CD14-positive monocyte (primary cell): ENCODE results near the gene BMP4. TPM values are rescaled to one million over a fixed set of nuclear protein-coding genes. Genes with fewer than 3 reads are reported as not detected.

Experiments
- DNase-seq, 3 donors: peaks; one replicate each; pipeline ENCODE4 v3.0.0-alpha.2; 2011 to 2022
- H2AFZ ChIP-seq: 2 replicates; pipeline ENCODE4 v1.6.0; 2012; ENCODE audit warnings: mild to moderate bottlenecking, low read depth, low read length, inconsistent platforms; ENCODE audit not compliant: insufficient read depth, poor library complexity, severe bottlenecking
- H3K27ac ChIP-seq, 2 donors: 1 replicate in 1 of 2; 2 replicates in 1 of 2; pipeline ENCODE4 v1.5.1; 2012 to 2013; ENCODE audit warnings: low read length in 2 of 2, control low read depth in 1 of 2, inconsistent platforms in 1 of 2, low read depth in 1 of 2, mild to moderate bottlenecking in 1 of 2
- H3K27me3 ChIP-seq, 2 donors: one replicate each; pipeline versions ENCODE4 v1.6.0 to v1.6.1; 2011 to 2013; ENCODE audit warnings: low read length in 2 of 2; ENCODE audit not compliant: control insufficient read depth in 2 of 2, insufficient read depth in 2 of 2
- H3K36me3 ChIP-seq, 2 donors: replicated peaks in 1 of 2; 1 replicate in 1 of 2; 2 replicates in 1 of 2; pipeline versions ENCODE4 v1.5.1 to v1.6.1; 2012 to 2013; ENCODE audit warnings: low read length in 2 of 2, control low read depth in 1 of 2, inconsistent platforms in 1 of 2, mild to moderate bottlenecking in 1 of 2; ENCODE audit not compliant: insufficient read depth in 2 of 2, control insufficient read depth in 1 of 2
- H3K4me1 ChIP-seq, 2 donors: 1 replicate in 1 of 2; 2 replicates in 1 of 2; pipeline versions ENCODE4 v1.5.1 to v1.6.1; 2012 to 2013; ENCODE audit warnings: low read length in 2 of 2, control low read depth in 1 of 2, inconsistent platforms in 1 of 2, mild to moderate bottlenecking in 1 of 2, moderate library complexity in 1 of 2; ENCODE audit not compliant: insufficient read depth in 2 of 2, control insufficient read depth in 1 of 2
- H3K4me2 ChIP-seq: replicated peaks from 2 replicates; pipeline ENCODE3; 2012; ENCODE audit warnings: low read length, moderate library complexity, mild to moderate bottlenecking; ENCODE audit not compliant: poor library complexity, severe bottlenecking; ENCODE audit errors: extremely low read depth
- H3K4me3 ChIP-seq, 3 experiments: fragments of 200-600 bp in 1 of 3; sonication (generic) in 1 of 3; replicated peaks in 1 of 3; 1 replicate in 2 of 3; 2 replicates in 1 of 3; pipeline ENCODE4 v1.5.1; 2011 to 2013; ENCODE audit warnings: low read length in 3 of 3, mild to moderate bottlenecking in 3 of 3, control low read depth in 2 of 3, low read depth in 2 of 3, inconsistent platforms in 1 of 3, moderate library complexity in 1 of 3
- H3K79me2 ChIP-seq: 2 replicates; pipeline ENCODE4 v1.6.0; 2012; ENCODE audit warnings: mild to moderate bottlenecking, control low read depth, inconsistent platforms, low read length, moderate library complexity; ENCODE audit not compliant: insufficient read depth
- H3K9ac ChIP-seq: 2 replicates; pipeline ENCODE4 v1.6.0; 2017; ENCODE audit warnings: low read length, mild to moderate bottlenecking; ENCODE audit not compliant: insufficient read depth, poor library complexity, severe bottlenecking
- H3K9me3 ChIP-seq, 2 donors: replicated peaks in 1 of 2; 1 replicate in 1 of 2; 2 replicates in 1 of 2; pipeline versions ENCODE4 v1.5.1 to v1.6.1; 2012 to 2013; ENCODE audit warnings: low read length in 2 of 2, control low read depth in 1 of 2; ENCODE audit not compliant: control insufficient read depth in 1 of 2, insufficient read depth in 1 of 2
- H4K20me1 ChIP-seq: 2 replicates; pipeline ENCODE4 v1.6.0; 2012; ENCODE audit warnings: mild to moderate bottlenecking, low read length, control low read depth, moderate library complexity; ENCODE audit not compliant: insufficient read depth
- H3K27ac Mint-ChIP-seq, 7 donors: one replicate each; pipeline ENCODE4 v1.8.0; 2020; ENCODE audit warnings: mild to moderate bottlenecking in 7 of 7, mixed read lengths in 7 of 7, moderate library complexity in 6 of 7, inconsistent platforms in 2 of 7
- H3K27me3 Mint-ChIP-seq, 3 donors: one replicate each; pipeline ENCODE4 v1.8.0; 2021 to 2022; ENCODE audit warnings: low read depth in 3 of 3, mild to moderate bottlenecking in 3 of 3, mixed read lengths in 3 of 3, moderate library complexity in 3 of 3, inconsistent platforms in 1 of 3
- H3K36me3 Mint-ChIP-seq, 2 donors: one replicate each; pipeline ENCODE4 v1.8.0; 2020; ENCODE audit warnings: mixed read lengths in 2 of 2, inconsistent platforms in 1 of 2, mild to moderate bottlenecking in 1 of 2
- H3K4me1 Mint-ChIP-seq: one replicate; pipeline ENCODE4 v1.8.0; 2020; ENCODE audit warnings: mild to moderate bottlenecking, mixed read lengths
- H3K4me3 Mint-ChIP-seq, 2 donors: one replicate each; pipeline ENCODE4 v1.8.0; 2020; ENCODE audit warnings: mild to moderate bottlenecking in 2 of 2, mixed read lengths in 2 of 2, moderate library complexity in 1 of 2
- H3K9me3 Mint-ChIP-seq, 7 donors: one replicate each; pipeline ENCODE4 v1.8.0; 2020 to 2022; ENCODE audit warnings: mixed read lengths in 7 of 7, mild to moderate bottlenecking in 6 of 7, moderate library complexity in 6 of 7, inconsistent platforms in 2 of 7
- WGBS: methylation state at CpG from one replicate; pipeline ENCODE4 v1.1.5; 2013; ENCODE audit warnings: missing lambda C conversion rate; ENCODE audit not compliant: insufficient coverage; 5-methylcytosine and 5-hydroxymethylcytosine counted together
- intact Hi-C, 2 donors: fragments of 100-400 bp; cut with micrococcal nuclease; formaldehyde crosslinking; loops; one replicate each; pipeline versions ENCODE4 v1.15.0 to v1.15.1; 2023
- polyA plus RNA-seq, 3 donors: library from polyadenylated mRNA; depleted of rRNA in 1 of 3; unstranded in 2 of 3; stranded (reverse) in 1 of 3; fragments of 300-500 nt in 2 of 3; fragments of >200 nt in 1 of 3; fragmentation: Illumina TruSeq in 2 of 3; gene quantifications; 1 replicate in 2 of 3; 2 replicates in 1 of 3; pipeline ENCODE4 v1.2.3, GENCODE V29; 2012 to 2021
- TF ChIP-seq, protein P1 (sequence below): fragments of 200-600 bp; IDR thresholded peaks from one replicate; pipeline ENCODE4 v1.8.0; 2022; ENCODE audit warnings: antibody characterized with exemption, mild to moderate bottlenecking

The BMP4 gene
- polyA plus RNA-seq, 3 donors = 0.28 TPM; not detected in 2

DNA sequence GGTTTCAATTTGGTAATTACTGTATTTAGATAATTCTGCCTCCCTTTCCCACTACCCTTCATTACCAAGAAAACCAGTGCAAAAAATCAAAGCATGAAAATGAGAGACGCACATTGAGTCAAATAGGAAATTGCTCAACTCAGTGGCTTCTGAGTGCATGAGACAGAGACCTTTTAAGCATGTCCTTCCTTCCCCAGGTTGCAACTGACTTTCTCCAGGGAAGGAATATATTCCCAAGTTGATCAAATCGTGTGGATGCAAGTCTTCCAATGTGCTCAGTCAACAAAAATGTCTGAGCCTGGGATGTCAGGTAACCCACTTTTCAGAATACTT, 12.9 kb downstream of the BMP4 start:
- Histone ChIP-seq H3K79me2 (no peaks in the 10 kb centered on the region), H3K4me2 (no peak overlapping the region), H3K4me1 (no peaks in the 10 kb centered on the region), H3K27ac (no peak overlapping the region), H3K9me3 (peaks cover 0 to 6% of the 10 kb centered on the region in 2 donors), H3K27me3 (peaks cover 51 to 53% of the 10 kb centered on the region in 2 donors), H2AFZ (no peak overlapping the region), H4K20me1 (no peaks in the 10 kb centered on the region), H3K36me3 (no peaks in the 10 kb centered on the region), H3K4me3 (no peak overlapping the region), H3K9ac (no peak overlapping the region)
- Mint-ChIP-seq H3K36me3 (no peaks in the 10 kb centered on the region), H3K4me1 (peaks cover 2% of the 10 kb centered on the region), H3K27ac (no peak overlapping the region), H3K4me3 (peak overlapping the region in 1 of 2 donors; percentile 55), H3K27me3 (peaks cover 42 to 48% (median 44%) of the 10 kb centered on the region in 3 donors), H3K9me3 (peaks cover 0 to 13% (median 3%) of the 10 kb centered on the region in 7 donors)
- intact Hi-C loops = no loop called here
- TF ChIP-seq, protein P1, sequence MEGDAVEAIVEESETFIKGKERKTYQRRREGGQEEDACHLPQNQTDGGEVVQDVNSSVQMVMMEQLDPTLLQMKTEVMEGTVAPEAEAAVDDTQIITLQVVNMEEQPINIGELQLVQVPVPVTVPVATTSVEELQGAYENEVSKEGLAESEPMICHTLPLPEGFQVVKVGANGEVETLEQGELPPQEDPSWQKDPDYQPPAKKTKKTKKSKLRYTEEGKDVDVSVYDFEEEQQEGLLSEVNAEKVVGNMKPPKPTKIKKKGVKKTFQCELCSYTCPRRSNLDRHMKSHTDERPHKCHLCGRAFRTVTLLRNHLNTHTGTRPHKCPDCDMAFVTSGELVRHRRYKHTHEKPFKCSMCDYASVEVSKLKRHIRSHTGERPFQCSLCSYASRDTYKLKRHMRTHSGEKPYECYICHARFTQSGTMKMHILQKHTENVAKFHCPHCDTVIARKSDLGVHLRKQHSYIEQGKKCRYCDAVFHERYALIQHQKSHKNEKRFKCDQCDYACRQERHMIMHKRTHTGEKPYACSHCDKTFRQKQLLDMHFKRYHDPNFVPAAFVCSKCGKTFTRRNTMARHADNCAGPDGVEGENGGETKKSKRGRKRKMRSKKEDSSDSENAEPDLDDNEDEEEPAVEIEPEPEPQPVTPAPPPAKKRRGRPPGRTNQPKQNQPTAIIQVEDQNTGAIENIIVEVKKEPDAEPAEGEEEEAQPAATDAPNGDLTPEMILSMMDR = no peak
- no peak for DNase-seq
- 25% methylated on average over 1 of the region's 2 CpGs for WGBS

DNA sequence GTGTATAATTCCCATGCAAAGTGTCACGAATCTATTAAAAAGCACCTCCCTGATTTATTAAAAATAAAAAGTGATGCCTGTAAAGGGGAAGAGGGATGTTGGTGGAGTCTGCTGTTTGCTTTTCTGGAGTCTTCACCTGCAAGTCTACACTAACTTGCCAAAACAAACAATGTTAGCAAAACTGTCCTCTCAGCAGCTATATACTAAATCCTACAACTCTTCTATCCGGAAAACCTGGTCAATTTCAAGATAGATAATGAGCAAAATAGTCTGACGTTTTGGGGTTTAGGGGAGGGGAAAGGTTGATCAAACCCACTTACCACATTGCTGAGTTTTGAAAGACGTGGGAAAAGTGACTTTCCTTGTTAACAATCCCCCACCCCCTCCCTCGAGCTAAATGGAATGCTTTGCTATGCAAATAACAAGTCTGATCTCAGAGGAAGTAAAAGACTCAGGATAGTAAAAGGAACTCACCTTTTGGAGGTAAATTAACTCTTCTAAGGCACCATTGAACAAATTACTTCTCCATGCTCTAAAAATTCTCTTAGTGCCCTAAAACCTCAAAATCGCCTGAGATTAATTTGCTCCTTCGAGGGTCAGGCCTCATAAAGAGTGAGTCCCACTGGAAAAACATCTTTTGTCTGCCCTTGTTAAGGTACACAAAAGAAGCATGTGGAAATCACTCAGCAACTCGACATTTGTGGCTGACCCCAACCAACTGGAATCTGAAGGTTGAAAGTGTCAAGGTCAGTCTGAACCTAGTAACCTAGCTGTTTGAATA, 13.5 kb downstream of the BMP4 start:
- H3K4me1 Mint-ChIP-seq = peaks cover 2% of the 10 kb centered on the region
- H3K36me3 ChIP-seq = no peaks in the 10 kb centered on the region
- peaks cover 38 to 43% (median 41%) of the 10 kb centered on the region in 3 donors for H3K27me3 Mint-ChIP-seq
- no peaks in the 10 kb centered on the region for H3K36me3 Mint-ChIP-seq
- peaks cover 0 to 6% of the 10 kb centered on the region in 2 donors for H3K9me3 ChIP-seq
- H3K9me3 Mint-ChIP-seq = peaks cover 0 to 12% (median 3%) of the 10 kb centered on the region in 7 donors
- H3K27me3 ChIP-seq = peaks cover 46 to 47% of the 10 kb centered on the region in 2 donors
- TF ChIP-seq, protein P1 = no peak
- DNase-seq = no peak
- H3K4me3 Mint-ChIP-seq = peak overlapping the region in 1 of 2 donors; percentile 55
- no peaks in the 10 kb centered on the region for H4K20me1 ChIP-seq
- no peak overlapping the region for H3K27ac ChIP-seq
- no peak overlapping the region for H2AFZ ChIP-seq
- WGBS = 25% methylated on average over 2 of the region's 8 CpGs
- no peak overlapping the region for H3K4me3 ChIP-seq
- H3K79me2 ChIP-seq = no peaks in the 10 kb centered on the region
- H3K4me1 ChIP-seq = no peaks in the 10 kb centered on the region
- no peak overlapping the region for H3K9ac ChIP-seq
- H3K27ac Mint-ChIP-seq = no peak overlapping the region
- intact Hi-C loops = no loop called here
- H3K4me2 ChIP-seq = no peak overlapping the region
